NT2/D1 (cell line): Measurements from ENCODE around the gene TMEM54.

Experiments used
- SUZ12 ChIP-seq: IDR thresholded peaks from 2 replicates; pipeline ENCODE4 v1.6.1; 2011; ENCODE audit not compliant: insufficient read length, insufficient read depth; ENCODE audit errors: extremely low read depth
- ZNF274 ChIP-seq: IDR thresholded peaks from 2 replicates; pipeline ENCODE4 v1.6.1; 2011; ENCODE audit warnings: mild to moderate bottlenecking, low read depth, low read length

- TF ChIP-seq SUZ12 (no peak), ZNF274 (no peak)
Observed at GRCh38 chr1:32903991-32904785, 3.0 kb upstream of the TMEM54 start.
